ENCODE results near the gene GRIA1.

Gene GRIA1

DNA sequence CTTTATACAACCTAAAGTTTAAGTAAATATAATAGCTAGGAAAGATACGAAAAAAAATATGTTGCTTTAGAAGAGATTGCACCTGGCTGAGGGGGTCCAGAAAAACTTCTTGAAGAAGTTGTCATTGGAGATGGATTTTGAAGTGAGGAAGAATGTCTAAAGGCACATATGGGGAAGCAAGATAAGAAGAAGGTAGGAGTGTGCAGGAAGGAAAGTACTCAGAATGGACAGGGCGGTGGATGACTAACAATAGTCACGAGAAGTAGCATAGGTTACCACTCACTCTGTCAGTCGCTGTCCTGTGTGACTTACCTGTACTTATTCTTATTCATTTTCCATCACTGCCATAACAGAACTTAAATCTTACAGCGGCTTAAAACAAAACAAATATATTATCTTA, 251.6 kb downstream of the GRIA1 start:
- TF ChIP-seq, protein P1, sequence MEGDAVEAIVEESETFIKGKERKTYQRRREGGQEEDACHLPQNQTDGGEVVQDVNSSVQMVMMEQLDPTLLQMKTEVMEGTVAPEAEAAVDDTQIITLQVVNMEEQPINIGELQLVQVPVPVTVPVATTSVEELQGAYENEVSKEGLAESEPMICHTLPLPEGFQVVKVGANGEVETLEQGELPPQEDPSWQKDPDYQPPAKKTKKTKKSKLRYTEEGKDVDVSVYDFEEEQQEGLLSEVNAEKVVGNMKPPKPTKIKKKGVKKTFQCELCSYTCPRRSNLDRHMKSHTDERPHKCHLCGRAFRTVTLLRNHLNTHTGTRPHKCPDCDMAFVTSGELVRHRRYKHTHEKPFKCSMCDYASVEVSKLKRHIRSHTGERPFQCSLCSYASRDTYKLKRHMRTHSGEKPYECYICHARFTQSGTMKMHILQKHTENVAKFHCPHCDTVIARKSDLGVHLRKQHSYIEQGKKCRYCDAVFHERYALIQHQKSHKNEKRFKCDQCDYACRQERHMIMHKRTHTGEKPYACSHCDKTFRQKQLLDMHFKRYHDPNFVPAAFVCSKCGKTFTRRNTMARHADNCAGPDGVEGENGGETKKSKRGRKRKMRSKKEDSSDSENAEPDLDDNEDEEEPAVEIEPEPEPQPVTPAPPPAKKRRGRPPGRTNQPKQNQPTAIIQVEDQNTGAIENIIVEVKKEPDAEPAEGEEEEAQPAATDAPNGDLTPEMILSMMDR (IDR thresholded peaks at IDR 0.05; ENCODE audit: low read length, missing control alignments) = no peak
- no peak for DNase-seq (ENCODE audit: low read depth)
- H3K4me3 ChIP-seq (replicated peaks; ENCODE audit: low read depth, low read length) = no peak overlapping the region

DNA sequence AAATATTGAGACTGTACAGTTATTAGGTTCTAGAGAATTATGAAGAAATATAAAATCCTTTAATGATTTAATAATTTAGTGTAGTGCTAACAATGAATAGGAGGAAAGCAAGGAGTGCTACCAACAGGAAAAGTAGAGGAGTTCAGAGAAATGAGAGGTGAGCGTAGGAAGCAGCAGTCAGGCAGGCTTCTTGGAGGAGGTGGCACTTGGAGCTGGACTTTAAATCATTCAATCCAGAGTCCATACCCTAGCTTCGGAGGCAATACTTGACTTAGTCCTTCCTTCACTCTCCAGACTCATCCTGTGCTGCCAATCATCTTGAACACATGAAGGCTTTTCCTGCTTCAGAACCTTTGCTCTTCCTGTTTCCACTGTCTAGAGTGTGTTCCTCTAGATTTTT, 254.3 kb downstream of the GRIA1 start:
- no peak overlapping the region for H3K4me3 ChIP-seq (replicated peaks; ENCODE audit: low read depth, low read length)
- TF ChIP-seq, protein P1 (IDR thresholded peaks at IDR 0.05; ENCODE audit: low read length, missing control alignments) = no peak
- no peak for DNase-seq (ENCODE audit: low read depth)

DNA sequence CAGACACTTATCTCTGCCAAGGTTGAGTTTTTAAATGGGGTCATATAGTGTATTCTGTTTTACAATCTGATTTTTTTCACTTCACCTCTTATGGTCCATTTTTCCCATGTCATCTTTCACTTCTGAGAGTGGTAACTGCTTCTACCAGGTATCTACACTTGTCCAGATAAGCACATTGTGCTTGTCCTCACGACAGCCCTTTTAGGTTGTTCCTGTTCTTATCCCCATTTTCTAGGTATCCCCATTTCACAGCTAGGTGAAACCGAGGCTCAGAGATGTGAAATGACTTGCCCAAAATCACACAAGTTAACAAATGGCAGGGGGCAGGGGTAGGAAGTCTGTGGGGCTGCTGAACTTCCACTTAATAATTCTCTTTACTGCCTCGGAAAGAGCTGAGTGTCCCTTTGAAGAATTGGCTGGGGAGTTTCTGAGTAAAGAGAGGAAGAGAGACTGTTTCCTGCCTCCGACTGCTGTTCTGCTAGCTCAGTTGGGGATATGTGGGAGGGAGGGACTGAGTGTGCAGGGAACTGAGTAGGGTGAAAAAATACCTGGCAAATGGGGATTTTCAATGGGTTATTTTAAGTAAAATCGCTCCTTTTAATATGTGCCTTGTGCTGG, 255.4 kb downstream of the GRIA1 start:
- no peak overlapping the region for H3K4me3 ChIP-seq (replicated peaks; ENCODE audit: low read depth, low read length)
- TF ChIP-seq, protein P1 (IDR thresholded peaks at IDR 0.05; ENCODE audit: low read length, missing control alignments) = no peak
- no peak for DNase-seq (ENCODE audit: low read depth)

DNA sequence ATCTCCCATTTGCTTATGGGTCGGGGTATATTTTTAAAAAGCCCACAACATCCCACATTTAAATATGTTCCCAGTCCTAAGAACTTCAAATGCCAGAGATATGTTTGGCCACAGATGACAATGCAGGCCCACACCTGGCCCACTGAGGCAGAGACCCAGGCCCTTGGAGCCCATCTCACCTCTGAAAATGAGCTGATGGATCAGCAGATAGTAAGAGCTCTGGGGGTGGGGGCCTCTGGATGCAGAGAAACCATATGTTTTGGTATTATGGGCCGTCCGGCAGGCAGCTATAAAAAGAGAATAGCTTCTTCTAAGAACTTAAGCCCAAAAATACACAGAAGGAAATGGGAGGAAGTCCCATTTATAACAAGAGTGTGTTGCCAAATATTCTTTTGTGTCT, 256.0 kb downstream of the GRIA1 start:
- H3K4me3 ChIP-seq (replicated peaks; ENCODE audit: low read depth, low read length) = no peak overlapping the region
- TF ChIP-seq, protein P1 (IDR thresholded peaks at IDR 0.05; ENCODE audit: low read length, missing control alignments) = no peak
- DNase-seq (ENCODE audit: low read depth) = no peak

DNA sequence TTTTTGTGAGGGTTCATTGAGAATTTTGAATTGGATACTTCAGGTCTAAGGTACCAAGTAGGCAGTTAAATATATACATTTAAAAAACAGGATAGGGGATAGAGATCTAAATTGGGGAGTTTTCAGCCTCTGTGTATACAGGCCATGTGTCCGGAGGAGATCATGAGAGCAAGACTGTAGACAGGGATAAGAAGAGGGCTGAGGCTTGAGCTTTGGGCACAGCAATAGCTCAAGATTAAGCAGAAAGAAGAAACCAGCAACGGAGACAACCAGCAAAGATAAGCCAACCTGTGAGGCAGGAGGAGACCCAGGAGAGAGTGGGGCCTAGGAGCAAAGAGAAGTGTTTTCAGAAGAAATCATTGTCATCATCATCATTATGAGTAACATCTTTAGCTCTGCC, 258.4 kb downstream of the GRIA1 start:
- TF ChIP-seq, protein P1 (IDR thresholded peaks at IDR 0.05; ENCODE audit: low read length, missing control alignments) = no peak
- no peak for DNase-seq (ENCODE audit: low read depth)
- no peak overlapping the region for H3K4me3 ChIP-seq (replicated peaks; ENCODE audit: low read depth, low read length)

DNA sequence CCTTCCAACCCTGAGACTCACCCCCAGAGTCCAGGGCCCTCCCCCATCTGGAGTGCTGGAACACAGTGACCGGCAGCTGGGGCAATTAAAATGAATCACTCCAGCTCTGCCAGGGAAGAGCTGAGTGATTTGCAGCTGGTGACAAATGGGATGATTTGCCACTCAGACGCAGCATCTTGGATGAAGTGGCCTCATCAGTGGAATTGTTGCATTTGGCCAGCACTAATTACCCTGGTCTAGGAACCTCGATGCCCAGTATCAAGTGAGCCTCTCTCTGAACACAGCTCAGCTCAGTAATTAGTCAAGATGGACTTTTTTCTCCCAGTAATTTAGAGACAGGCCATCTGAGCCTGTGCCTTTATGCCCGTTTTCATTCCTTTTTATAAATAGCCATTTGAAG, 259.5 kb downstream of the GRIA1 start:
- no peak for DNase-seq (ENCODE audit: low read depth)
- TF ChIP-seq, protein P1 (IDR thresholded peaks at IDR 0.05; ENCODE audit: low read length, missing control alignments) = no peak
- no peak overlapping the region for H3K4me3 ChIP-seq (replicated peaks; ENCODE audit: low read depth, low read length)

DNA sequence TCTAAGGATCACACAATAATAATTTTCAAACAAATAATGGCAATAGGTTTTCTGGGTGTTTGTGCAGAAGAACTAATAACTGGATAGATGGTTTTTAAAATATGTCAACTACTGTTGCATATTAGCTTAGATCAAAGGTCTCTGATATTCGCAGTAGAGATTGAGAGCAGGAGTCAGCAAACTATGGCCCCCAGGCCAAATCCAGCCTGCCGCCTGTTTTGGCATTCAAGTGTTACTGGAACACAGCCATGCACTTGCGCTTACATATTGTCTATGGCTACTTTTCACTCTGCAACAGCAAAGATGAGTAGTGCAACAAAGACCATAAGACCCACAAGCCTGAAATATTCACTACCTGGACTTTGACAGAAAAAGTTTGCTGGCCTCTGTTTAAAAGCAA, 260.8 kb downstream of the GRIA1 start:
- DNase-seq (ENCODE audit: low read depth) = no peak
- no peak overlapping the region for H3K4me3 ChIP-seq (replicated peaks; ENCODE audit: low read depth, low read length)
- TF ChIP-seq, protein P1 (IDR thresholded peaks at IDR 0.05; ENCODE audit: low read length, missing control alignments) = no peak

All from fibroblast of pulmonary artery (primary cell).